ENCODE results near the gene MYBPC1. TPM values are rescaled to one million over a fixed set of nuclear protein-coding genes. Genes with fewer than 3 reads are reported as not detected.

The MYBPC1 gene
- total RNA-seq, 1 experiment from 2014 or later = not detected

DNA sequence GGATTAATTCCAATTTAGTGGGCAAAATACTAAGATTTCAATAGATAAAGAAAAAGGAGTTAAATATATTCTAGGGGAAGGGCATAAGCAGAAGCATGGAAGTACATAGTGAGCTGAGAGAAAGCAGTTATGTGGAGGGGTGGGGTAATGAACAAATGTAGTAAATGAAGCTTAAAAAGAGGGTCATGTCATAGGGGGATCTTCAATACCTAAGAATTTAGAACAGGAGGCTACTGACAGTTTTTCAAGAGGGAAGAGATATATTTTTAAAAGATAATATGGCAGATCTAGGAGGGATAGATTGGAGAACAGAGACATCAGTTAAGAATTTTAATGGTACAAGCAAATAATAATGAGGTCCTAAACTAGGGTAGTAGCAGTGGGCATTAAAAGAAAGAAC lies 135.1 kb downstream of the MYBPC1 start:
- no peaks in the 10 kb centered on the region for H3K79me1 ChIP-seq (ENCODE audit: insufficient read depth, low read depth, low read length, poor library complexity, severe bottlenecking)
- DNase-seq = no peak
- Mint-ChIP-seq H3K9me3 (no peaks in the 10 kb centered on the region), H3K27ac (no peak overlapping the region), H3K27me3 (ENCODE audit: low read depth) (no peaks in the 10 kb centered on the region), H3K36me3 (ENCODE audit: insufficient read depth in 1 of 3, low read depth in 3 of 3) (no peaks in the 10 kb centered on the region), H3K4me1 (no peaks in the 10 kb centered on the region), H3K4me3 (no peak overlapping the region)
- no peaks in the 10 kb centered on the region for H3K23me2 ChIP-seq (ENCODE audit: insufficient read length, low read depth, low read length, poor library complexity, severe bottlenecking)
- H3K27me3 ChIP-seq (ENCODE audit: insufficient read depth, low read length) = no peaks in the 10 kb centered on the region
- H3T11ph ChIP-seq (ENCODE audit: low read length) = no peak overlapping the region
- no peak overlapping the region for H3K9ac ChIP-seq (ENCODE audit: extremely low read depth, insufficient read length, low read length)
- H2BK120ac ChIP-seq (ENCODE audit: low read depth, low read length, poor library complexity, severe bottlenecking) = no peak overlapping the region
- no peak overlapping the region for H4K8ac ChIP-seq (replicated peaks; ENCODE audit: insufficient read length, low read depth, low read length)
- H3K4me2 ChIP-seq (ENCODE audit: insufficient read depth, insufficient read length, low read length) = no peak overlapping the region
- no peaks in the 10 kb centered on the region for H3K4me1 ChIP-seq (ENCODE audit: insufficient read depth, low read length)
- no peaks in the 10 kb centered on the region for H3K79me2 ChIP-seq (ENCODE audit: insufficient read depth, low read length)
- no peak overlapping the region for H4K91ac ChIP-seq (ENCODE audit: insufficient read length, low read depth, low read length)
- TF ChIP-seq, protein P1, sequence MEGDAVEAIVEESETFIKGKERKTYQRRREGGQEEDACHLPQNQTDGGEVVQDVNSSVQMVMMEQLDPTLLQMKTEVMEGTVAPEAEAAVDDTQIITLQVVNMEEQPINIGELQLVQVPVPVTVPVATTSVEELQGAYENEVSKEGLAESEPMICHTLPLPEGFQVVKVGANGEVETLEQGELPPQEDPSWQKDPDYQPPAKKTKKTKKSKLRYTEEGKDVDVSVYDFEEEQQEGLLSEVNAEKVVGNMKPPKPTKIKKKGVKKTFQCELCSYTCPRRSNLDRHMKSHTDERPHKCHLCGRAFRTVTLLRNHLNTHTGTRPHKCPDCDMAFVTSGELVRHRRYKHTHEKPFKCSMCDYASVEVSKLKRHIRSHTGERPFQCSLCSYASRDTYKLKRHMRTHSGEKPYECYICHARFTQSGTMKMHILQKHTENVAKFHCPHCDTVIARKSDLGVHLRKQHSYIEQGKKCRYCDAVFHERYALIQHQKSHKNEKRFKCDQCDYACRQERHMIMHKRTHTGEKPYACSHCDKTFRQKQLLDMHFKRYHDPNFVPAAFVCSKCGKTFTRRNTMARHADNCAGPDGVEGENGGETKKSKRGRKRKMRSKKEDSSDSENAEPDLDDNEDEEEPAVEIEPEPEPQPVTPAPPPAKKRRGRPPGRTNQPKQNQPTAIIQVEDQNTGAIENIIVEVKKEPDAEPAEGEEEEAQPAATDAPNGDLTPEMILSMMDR (conservative IDR thresholded peaks at IDR 0.05) = no peak
- H4K5ac ChIP-seq (ENCODE audit: insufficient read length, low read depth, low read length) = no peak overlapping the region
- H3K23ac ChIP-seq (ENCODE audit: insufficient read length, low read depth, low read length) = no peak overlapping the region
- H3K14ac ChIP-seq (ENCODE audit: insufficient read depth, low read length) = no peak overlapping the region
- H2BK15ac ChIP-seq (ENCODE audit: low read depth, low read length) = no peak overlapping the region
- no peak overlapping the region for H2AFZ ChIP-seq (ENCODE audit: low read length)
- H2BK5ac ChIP-seq (ENCODE audit: insufficient read length, low read length) = no peak overlapping the region
- no peaks in the 10 kb centered on the region for H3K9me3 ChIP-seq (ENCODE audit: control insufficient read depth, low read depth, low read length)
- H2BK20ac ChIP-seq (ENCODE audit: low read depth, low read length, poor library complexity, severe bottlenecking) = no peak overlapping the region
- no peaks in the 10 kb centered on the region for H4K20me1 ChIP-seq (ENCODE audit: control insufficient read depth, insufficient read depth, insufficient read length)
- no peak overlapping the region for H3K4ac ChIP-seq (ENCODE audit: low read depth, low read length)
- H3K27ac ChIP-seq (ENCODE audit: insufficient read length, low read depth, low read length) = no peak overlapping the region
- no peak overlapping the region for H3K18ac ChIP-seq (ENCODE audit: insufficient read length, low read depth, low read length)
- no peak overlapping the region for H3K56ac ChIP-seq (ENCODE audit: insufficient read length, low read depth, low read length)
- H2BK12ac ChIP-seq (ENCODE audit: insufficient read length, low read depth, low read length) = no peak overlapping the region
- H2AK5ac ChIP-seq (ENCODE audit: insufficient read length, low read length) = no peak overlapping the region
